GM12878 (cell line): Measurements from ENCODE around the gene ZER1. TPM values are rescaled to one million over a fixed set of nuclear protein-coding genes. Genes with fewer than 3 reads are reported as not detected.

Source experiments
- CEBPB ChIP-seq, 2 experiments: fragments of 150-350 bp in 1 of 2; IDR thresholded peaks; 2 replicates each; pipeline ENCODE4 v1.6.1; 2012 to 2014; ENCODE audit warnings: low read depth in 2 of 2, low read length in 2 of 2, borderline replicate concordance in 1 of 2, inconsistent platforms in 1 of 2
- GATAD2B ChIP-seq: fragments of 450-650 bp; conservative IDR thresholded peaks from 2 replicates; pipeline ENCODE4 v1.6.1; 2017; ENCODE audit warnings: low read depth, mild to moderate bottlenecking, moderate library complexity
- HCFC1 ChIP-seq: fragments of 150-350 bp; IDR thresholded peaks from 2 replicates; pipeline ENCODE4 v1.6.1; 2014; ENCODE audit warnings: low read length
- HDAC2 ChIP-seq: fragments of 200-600 bp; sonication (generic); IDR thresholded peaks from 2 replicates; pipeline ENCODE4 v1.6.1; 2017
- IKZF2 ChIP-seq, 2 experiments: fragments of 450-650 bp; IDR thresholded peaks; 2 replicates each; pipeline ENCODE4 v1.6.1; 2017; ENCODE audit warnings: mild to moderate bottlenecking in 2 of 2, moderate library complexity in 2 of 2
- KLF5 ChIP-seq: fragments of 450-650 bp; IDR thresholded peaks from 2 replicates; pipeline ENCODE4 v1.6.1; 2014; ENCODE audit warnings: mild to moderate bottlenecking; ENCODE audit not compliant: partially characterized antibody
- MTA2 ChIP-seq: fragments of 450-650 bp; IDR thresholded peaks from 2 replicates; pipeline ENCODE4 v1.6.1; 2016; ENCODE audit warnings: low read depth, mild to moderate bottlenecking, moderate library complexity
- PML ChIP-seq: IDR thresholded peaks from 2 replicates; pipeline ENCODE4 v1.6.1; 2012; ENCODE audit warnings: low read length, inconsistent platforms
- RBBP5 ChIP-seq: fragments of 200-600 bp; sonication (generic); conservative IDR thresholded peaks from 2 replicates; pipeline ENCODE4 v1.6.1; 2016
- SMAD5 ChIP-seq: IDR thresholded peaks from 2 replicates; pipeline ENCODE4 v1.6.1; 2016; ENCODE audit warnings: antibody characterized with exemption, low read depth
- STAT1 ChIP-seq: fragments of 450-650 bp; conservative IDR thresholded peaks from 2 replicates; pipeline ENCODE4 v1.6.1; 2014; ENCODE audit warnings: antibody characterized with exemption, mild to moderate bottlenecking
- SUPT20H ChIP-seq: IDR thresholded peaks from 2 replicates; pipeline ENCODE4 v1.6.1; 2011; ENCODE audit warnings: low read depth, mild to moderate bottlenecking, low read length, moderate library complexity, borderline replicate concordance; ENCODE audit not compliant: control insufficient read depth
- ZNF274 ChIP-seq: IDR thresholded peaks from one replicate; pipeline ENCODE4 v1.8.0; 2011; ENCODE audit not compliant: insufficient read length, insufficient read depth
- ZNF384 ChIP-seq: IDR thresholded peaks from 2 replicates; pipeline ENCODE4 v1.6.1; 2012; ENCODE audit warnings: low read depth, mild to moderate bottlenecking, low read length, improper control_type of control experiment, borderline replicate concordance
- polyA plus RNA-seq, 11 experiments: library from polyadenylated mRNA; depleted of rRNA in 4 of 11; unstranded in 6 of 11; stranded (reverse) in 5 of 11; fragments of >200 nt; fragmentation: Nextera tagmentation in 4 of 11; fragmentation: Illumina TruSeq in 1 of 11; extraction: Ambion mirVana in 4 of 11; extraction: Trizol in 1 of 11; gene quantifications; 1 replicate in 1 of 11; 2 replicates in 10 of 11; pipeline versions ENCODE4 v1.2.1 to v1.2.3, GENCODE V29; 2011 to 2016; ENCODE audit warnings: inconsistent platforms in 2 of 11, missing spikeins in 2 of 11, low read depth in 1 of 11
- total RNA-seq, 4 experiments: library from RNA; depleted of rRNA in 3 of 4; stranded (reverse); fragments of >200 nt in 3 of 4; fragmentation: Illumina TruSeq in 1 of 4; extraction: Trizol in 1 of 4; gene quantifications; 2 replicates each; pipeline versions ENCODE4 v1.2.1 to v1.2.3, GENCODE V29; 2013 to 2021
- TF ChIP-seq, protein P1 (sequence below): fragments of 450-650 bp; IDR thresholded peaks from 2 replicates; pipeline ENCODE4 v1.6.1; 2017; ENCODE audit warnings: mild to moderate bottlenecking, moderate library complexity
- TF ChIP-seq, protein P2 (sequence below): fragments of 450-650 bp; IDR thresholded peaks from 2 replicates; pipeline ENCODE4 v1.6.1; 2017; ENCODE audit warnings: borderline replicate concordance
- TF ChIP-seq, protein P3 (sequence below): fragments of 450-650 bp; IDR thresholded peaks from 2 replicates; pipeline ENCODE4 v1.6.1; 2017; ENCODE audit warnings: mild to moderate bottlenecking, low read depth, inconsistent platforms; ENCODE audit not compliant: poor library complexity, severe bottlenecking
- TF ChIP-seq, protein P4 (sequence below): IDR thresholded peaks from 2 replicates; pipeline ENCODE4 v1.6.1; 2012; ENCODE audit warnings: low read depth, low read length, improper control_type of control experiment
- TF ChIP-seq, protein P5 (sequence below): IDR thresholded peaks from 2 replicates; pipeline ENCODE4 v1.6.1; 2011; ENCODE audit warnings: low read depth, mild to moderate bottlenecking, low read length, moderate library complexity, borderline replicate concordance; ENCODE audit errors: extremely low read depth

ZER1 gene
- total and polyA plus RNA-seq, 10 of the 15 experiments (the other 5 are each of a cell fraction or from before 2014, with no cell fraction given): 0.32 to 16.9 (median 7.9) TPM

DNA sequence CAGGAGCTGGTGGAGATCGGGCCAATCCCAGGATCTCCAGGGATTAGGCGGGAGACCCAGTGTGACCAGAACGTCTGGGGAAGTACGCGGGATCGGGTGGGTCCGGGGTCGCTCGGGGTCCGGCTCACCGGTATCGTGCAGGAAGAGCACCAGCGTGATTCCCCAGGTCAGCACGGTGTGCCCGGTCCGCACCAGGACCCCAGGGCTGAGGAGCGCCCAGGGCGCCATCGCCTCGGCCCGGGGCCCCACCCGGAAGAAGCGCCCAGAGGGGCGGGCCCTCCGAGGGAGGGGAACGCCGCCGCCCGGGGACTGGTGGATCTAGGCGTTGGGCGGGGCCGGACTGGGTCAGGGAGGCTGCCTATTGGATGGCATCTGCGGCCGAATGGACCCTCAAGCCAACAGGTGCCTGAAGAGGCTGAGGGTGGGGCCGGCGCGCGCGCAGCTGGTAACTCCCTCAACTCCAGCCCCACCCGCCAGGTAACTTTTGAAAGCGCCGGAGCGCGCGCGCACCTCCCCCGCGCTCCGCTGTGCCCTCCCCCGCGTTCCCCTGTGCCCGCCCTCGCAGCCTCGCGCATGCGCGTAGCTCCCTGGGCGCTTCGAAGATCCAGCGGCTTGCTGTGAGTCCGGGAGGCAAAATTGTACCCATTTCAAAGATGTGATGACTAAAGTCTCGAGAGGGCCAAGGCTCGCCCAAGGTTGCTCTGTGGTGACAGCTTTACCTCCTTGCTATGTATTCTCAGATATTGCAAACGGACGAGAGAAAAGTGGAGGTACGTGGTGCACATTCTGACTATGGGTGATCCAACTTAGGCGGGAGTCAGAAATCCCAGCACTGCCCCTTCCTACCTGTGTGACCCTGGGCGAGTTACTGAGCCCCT, 47.6 kb downstream of the ZER1 start, which contains the start of gene ZDHHC12 (continued):
- TF ChIP-seq CEBPB (IDR thresholded peaks at IDR 0.05; ENCODE audit: borderline replicate concordance in 1 of 2, low read depth in 2 of 2, low read length in 2 of 2) (no peak), STAT1 (no peak), SMAD5 (peak; percentile 87), SUPT20H (no peak), ZNF274 (no peak), GATAD2B (peak; percentile 61; the same call in 1 of the 2 replicates), PML (peak; percentile 89), IKZF2 (IDR thresholded peaks at IDR 0.05) (no peak), RBBP5 (no peak), ZNF384 (no peak), HDAC2 (no peak), MTA2 (no peak), HCFC1 (no peak; the same call in none of the 2 replicates), KLF5 (peak; percentile 44)
- TF ChIP-seq, protein P1, sequence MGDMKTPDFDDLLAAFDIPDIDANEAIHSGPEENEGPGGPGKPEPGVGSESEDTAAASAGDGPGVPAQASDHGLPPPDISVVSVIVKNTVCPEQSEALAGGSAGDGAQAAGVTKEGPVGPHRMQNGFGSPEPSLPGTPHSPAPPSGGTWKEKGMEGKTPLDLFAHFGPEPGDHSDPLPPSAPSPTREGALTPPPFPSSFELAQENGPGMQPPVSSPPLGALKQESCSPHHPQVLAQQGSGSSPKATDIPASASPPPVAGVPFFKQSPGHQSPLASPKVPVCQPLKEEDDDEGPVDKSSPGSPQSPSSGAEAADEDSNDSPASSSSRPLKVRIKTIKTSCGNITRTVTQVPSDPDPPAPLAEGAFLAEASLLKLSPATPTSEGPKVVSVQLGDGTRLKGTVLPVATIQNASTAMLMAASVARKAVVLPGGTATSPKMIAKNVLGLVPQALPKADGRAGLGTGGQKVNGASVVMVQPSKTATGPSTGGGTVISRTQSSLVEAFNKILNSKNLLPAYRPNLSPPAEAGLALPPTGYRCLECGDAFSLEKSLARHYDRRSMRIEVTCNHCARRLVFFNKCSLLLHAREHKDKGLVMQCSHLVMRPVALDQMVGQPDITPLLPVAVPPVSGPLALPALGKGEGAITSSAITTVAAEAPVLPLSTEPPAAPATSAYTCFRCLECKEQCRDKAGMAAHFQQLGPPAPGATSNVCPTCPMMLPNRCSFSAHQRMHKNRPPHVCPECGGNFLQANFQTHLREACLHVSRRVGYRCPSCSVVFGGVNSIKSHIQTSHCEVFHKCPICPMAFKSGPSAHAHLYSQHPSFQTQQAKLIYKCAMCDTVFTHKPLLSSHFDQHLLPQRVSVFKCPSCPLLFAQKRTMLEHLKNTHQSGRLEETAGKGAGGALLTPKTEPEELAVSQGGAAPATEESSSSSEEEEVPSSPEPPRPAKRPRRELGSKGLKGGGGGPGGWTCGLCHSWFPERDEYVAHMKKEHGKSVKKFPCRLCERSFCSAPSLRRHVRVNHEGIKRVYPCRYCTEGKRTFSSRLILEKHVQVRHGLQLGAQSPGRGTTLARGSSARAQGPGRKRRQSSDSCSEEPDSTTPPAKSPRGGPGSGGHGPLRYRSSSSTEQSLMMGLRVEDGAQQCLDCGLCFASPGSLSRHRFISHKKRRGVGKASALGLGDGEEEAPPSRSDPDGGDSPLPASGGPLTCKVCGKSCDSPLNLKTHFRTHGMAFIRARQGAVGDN: peak; percentile 14
- TF ChIP-seq, protein P2, sequence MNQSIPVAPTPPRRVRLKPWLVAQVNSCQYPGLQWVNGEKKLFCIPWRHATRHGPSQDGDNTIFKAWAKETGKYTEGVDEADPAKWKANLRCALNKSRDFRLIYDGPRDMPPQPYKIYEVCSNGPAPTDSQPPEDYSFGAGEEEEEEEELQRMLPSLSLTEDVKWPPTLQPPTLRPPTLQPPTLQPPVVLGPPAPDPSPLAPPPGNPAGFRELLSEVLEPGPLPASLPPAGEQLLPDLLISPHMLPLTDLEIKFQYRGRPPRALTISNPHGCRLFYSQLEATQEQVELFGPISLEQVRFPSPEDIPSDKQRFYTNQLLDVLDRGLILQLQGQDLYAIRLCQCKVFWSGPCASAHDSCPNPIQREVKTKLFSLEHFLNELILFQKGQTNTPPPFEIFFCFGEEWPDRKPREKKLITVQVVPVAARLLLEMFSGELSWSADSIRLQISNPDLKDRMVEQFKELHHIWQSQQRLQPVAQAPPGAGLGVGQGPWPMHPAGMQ: no peak
- TF ChIP-seq, protein P3, sequence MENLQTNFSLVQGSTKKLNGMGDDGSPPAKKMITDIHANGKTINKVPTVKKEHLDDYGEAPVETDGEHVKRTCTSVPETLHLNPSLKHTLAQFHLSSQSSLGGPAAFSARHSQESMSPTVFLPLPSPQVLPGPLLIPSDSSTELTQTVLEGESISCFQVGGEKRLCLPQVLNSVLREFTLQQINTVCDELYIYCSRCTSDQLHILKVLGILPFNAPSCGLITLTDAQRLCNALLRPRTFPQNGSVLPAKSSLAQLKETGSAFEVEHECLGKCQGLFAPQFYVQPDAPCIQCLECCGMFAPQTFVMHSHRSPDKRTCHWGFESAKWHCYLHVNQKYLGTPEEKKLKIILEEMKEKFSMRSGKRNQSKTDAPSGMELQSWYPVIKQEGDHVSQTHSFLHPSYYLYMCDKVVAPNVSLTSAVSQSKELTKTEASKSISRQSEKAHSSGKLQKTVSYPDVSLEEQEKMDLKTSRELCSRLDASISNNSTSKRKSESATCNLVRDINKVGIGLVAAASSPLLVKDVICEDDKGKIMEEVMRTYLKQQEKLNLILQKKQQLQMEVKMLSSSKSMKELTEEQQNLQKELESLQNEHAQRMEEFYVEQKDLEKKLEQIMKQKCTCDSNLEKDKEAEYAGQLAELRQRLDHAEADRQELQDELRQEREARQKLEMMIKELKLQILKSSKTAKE: peak; percentile 38
- TF ChIP-seq, protein P4, sequence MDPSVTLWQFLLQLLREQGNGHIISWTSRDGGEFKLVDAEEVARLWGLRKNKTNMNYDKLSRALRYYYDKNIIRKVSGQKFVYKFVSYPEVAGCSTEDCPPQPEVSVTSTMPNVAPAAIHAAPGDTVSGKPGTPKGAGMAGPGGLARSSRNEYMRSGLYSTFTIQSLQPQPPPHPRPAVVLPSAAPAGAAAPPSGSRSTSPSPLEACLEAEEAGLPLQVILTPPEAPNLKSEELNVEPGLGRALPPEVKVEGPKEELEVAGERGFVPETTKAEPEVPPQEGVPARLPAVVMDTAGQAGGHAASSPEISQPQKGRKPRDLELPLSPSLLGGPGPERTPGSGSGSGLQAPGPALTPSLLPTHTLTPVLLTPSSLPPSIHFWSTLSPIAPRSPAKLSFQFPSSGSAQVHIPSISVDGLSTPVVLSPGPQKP: peak; percentile 45; the same call in 1 of the 2 replicates
- TF ChIP-seq, protein P5, sequence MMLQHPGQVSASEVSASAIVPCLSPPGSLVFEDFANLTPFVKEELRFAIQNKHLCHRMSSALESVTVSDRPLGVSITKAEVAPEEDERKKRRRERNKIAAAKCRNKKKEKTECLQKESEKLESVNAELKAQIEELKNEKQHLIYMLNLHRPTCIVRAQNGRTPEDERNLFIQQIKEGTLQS: no peak
